MM.1S (cell line): ENCODE data around the gene ADAMTS17.

ENCODE experiments used
- DNase-seq: peaks from one replicate; pipeline ENCODE4 v3.0.0-alpha.2; 2015
- H2AFZ ChIP-seq: fragments of 300-600 bp; sonication (generic); 2 replicates; pipeline ENCODE4 v1.6.0; 2016; ENCODE audit warnings: antibody characterized with exemption, low read length
- H3F3A ChIP-seq: fragments of 300-600 bp; sonication (generic); 2 replicates; pipeline ENCODE4 v1.6.1; 2016; ENCODE audit warnings: mild to moderate bottlenecking, antibody characterized with exemption, low read length, moderate library complexity, mixed read lengths; ENCODE audit not compliant: insufficient read depth
- H3K27ac ChIP-seq: fragments of 300-600 bp; sonication (generic); 2 replicates; pipeline ENCODE4 v1.5.1; 2016; ENCODE audit warnings: mild to moderate bottlenecking, low read length
- H3K27me3 ChIP-seq: fragments of 300-600 bp; sonication (generic); replicated peaks from 2 replicates; pipeline ENCODE4 v1.6.0; 2016; ENCODE audit warnings: low read length; ENCODE audit not compliant: insufficient read depth
- H3K36me3 ChIP-seq: fragments of 300-600 bp; sonication (generic); replicated peaks from 2 replicates; pipeline ENCODE4 v1.6.1; 2016; ENCODE audit warnings: mild to moderate bottlenecking, low read length, mixed read lengths; ENCODE audit not compliant: insufficient read depth
- H3K4me1 ChIP-seq: fragments of 300-600 bp; sonication (generic); 2 replicates; pipeline ENCODE4 v1.6.1; 2016; ENCODE audit warnings: low read length, mixed read lengths
- H3K4me2 ChIP-seq: fragments of 300-600 bp; sonication (generic); 2 replicates; pipeline ENCODE4 v1.6.0; 2016; ENCODE audit warnings: low read depth, low read length
- H3K4me3 ChIP-seq: fragments of 300-600 bp; sonication (generic); 2 replicates; pipeline ENCODE4 v1.5.1; 2016; ENCODE audit warnings: low read length, mixed read lengths
- H3K79me2 ChIP-seq: fragments of 300-600 bp; sonication (generic); 2 replicates; pipeline ENCODE4 v1.6.1; 2016; ENCODE audit warnings: mixed run types, low read length, mixed read lengths
- H3K9ac ChIP-seq: fragments of 300-600 bp; sonication (generic); 2 replicates; pipeline ENCODE4 v1.6.1; 2016; ENCODE audit warnings: low read length, mixed read lengths
- H3K9me2 ChIP-seq: fragments of 300-600 bp; sonication (generic); replicated peaks from 2 replicates; pipeline ENCODE4 v1.6.1; 2016; ENCODE audit warnings: mild to moderate bottlenecking, low read length, mixed read lengths; ENCODE audit not compliant: insufficient read depth
- H3K9me3 ChIP-seq: fragments of 300-600 bp; sonication (generic); replicated peaks from 2 replicates; pipeline ENCODE4 v1.6.1; 2016; ENCODE audit warnings: mild to moderate bottlenecking, low read length, mixed read lengths; ENCODE audit not compliant: insufficient read depth
- H4K20me1 ChIP-seq: fragments of 300-600 bp; sonication (generic); 2 replicates; pipeline ENCODE4 v1.6.1; 2016; ENCODE audit warnings: mild to moderate bottlenecking, low read length, moderate library complexity, mixed read lengths; ENCODE audit not compliant: insufficient read depth
- EZH2 ChIP-seq: fragments of 300-600 bp; sonication (generic); optimal IDR thresholded peaks from 2 replicates; pipeline ENCODE3; 2017; ENCODE audit warnings: low read depth, mild to moderate bottlenecking, antibody characterized with exemption, low read length, mixed read lengths
- EZH2phosphoT487 ChIP-seq: fragments of 300-600 bp; sonication (generic); IDR thresholded peaks from 2 replicates; pipeline ENCODE4 v1.6.1; 2018; ENCODE audit warnings: antibody characterized with exemption, low read length
- TF ChIP-seq, protein P1 (sequence below): fragments of 300-600 bp; sonication (generic); IDR thresholded peaks from 2 replicates; pipeline ENCODE4 v1.5.1; 2016; ENCODE audit warnings: antibody characterized with exemption, low read length, mixed read lengths

The ADAMTS17 gene

DNA sequence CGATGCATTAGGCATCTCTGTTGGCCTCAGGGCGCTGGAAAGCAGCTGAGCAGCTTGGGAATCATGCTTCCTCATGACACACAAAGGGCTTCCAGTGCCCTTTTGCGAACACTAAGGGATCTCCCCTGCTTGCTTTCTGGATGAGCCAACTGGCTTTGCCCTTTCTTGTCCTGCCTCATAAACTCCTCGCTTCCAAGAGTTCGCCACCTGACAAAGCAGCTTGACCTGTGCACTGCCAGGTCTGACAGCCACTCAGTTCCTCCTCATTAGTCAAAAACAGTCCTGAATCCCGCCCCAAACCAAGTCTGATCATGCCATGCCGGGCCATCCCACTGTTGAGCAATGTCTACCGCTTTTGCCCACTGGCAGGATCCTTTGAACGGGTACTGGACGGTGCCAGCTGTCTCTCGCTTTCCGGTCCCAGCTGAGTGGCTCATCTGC, 343.1 kb downstream of the ADAMTS17 start:
- Histone ChIP-seq H3K9me2 (no peaks in the 10 kb centered on the region), H3K4me1 (no peaks in the 10 kb centered on the region), H3K4me2 (no peak overlapping the region), H3K27me3 (no peaks in the 10 kb centered on the region), H3K9ac (no peak overlapping the region), H3K27ac (no peak overlapping the region), H3K9me3 (no peaks in the 10 kb centered on the region), H3K36me3 (no peaks in the 10 kb centered on the region), H2AFZ (no peak overlapping the region), H4K20me1 (no peaks in the 10 kb centered on the region), H3K4me3 (no peak overlapping the region), H3K79me2 (no peaks in the 10 kb centered on the region), H3F3A (no peaks in the 10 kb centered on the region)
- DNase-seq = no peak
- TF ChIP-seq, protein P1, sequence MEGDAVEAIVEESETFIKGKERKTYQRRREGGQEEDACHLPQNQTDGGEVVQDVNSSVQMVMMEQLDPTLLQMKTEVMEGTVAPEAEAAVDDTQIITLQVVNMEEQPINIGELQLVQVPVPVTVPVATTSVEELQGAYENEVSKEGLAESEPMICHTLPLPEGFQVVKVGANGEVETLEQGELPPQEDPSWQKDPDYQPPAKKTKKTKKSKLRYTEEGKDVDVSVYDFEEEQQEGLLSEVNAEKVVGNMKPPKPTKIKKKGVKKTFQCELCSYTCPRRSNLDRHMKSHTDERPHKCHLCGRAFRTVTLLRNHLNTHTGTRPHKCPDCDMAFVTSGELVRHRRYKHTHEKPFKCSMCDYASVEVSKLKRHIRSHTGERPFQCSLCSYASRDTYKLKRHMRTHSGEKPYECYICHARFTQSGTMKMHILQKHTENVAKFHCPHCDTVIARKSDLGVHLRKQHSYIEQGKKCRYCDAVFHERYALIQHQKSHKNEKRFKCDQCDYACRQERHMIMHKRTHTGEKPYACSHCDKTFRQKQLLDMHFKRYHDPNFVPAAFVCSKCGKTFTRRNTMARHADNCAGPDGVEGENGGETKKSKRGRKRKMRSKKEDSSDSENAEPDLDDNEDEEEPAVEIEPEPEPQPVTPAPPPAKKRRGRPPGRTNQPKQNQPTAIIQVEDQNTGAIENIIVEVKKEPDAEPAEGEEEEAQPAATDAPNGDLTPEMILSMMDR = no peak
- TF ChIP-seq EZH2phosphoT487 = no peak
- no peak for TF ChIP-seq EZH2

DNA sequence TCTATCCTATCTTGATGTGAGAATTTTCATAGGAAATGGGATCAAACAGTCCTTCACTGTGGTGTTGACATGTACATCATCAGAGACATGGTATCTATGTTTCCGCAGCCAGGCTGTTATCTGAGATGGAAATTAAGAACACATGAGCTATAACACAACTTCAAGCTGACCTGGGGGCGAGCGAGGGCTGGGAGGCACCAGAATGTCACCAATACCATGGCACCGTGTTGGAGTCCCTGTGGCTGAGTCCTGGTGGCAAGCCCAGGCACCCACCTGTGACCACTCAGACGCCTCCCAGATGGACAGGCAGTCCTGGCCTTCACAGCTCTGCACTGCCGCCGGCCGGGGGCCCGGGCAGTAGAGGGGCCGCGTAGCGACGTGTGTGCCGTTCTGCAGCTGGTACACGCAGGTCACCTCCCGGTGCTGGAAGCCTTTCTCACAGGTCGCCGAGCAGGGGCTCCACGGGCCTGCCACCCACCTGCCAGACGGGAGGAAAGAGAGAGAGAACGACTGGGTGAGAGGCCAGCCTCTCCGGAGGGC, 344.6 kb downstream of the ADAMTS17 start:
- H3K36me3 ChIP-seq = no peaks in the 10 kb centered on the region
- H3K9me2 ChIP-seq = no peaks in the 10 kb centered on the region
- H3K4me2 ChIP-seq = no peak overlapping the region
- H3F3A ChIP-seq = no peaks in the 10 kb centered on the region
- no peak overlapping the region for H3K4me3 ChIP-seq
- TF ChIP-seq, protein P1 = no peak
- TF ChIP-seq EZH2phosphoT487 (no peak), EZH2 (no peak)
- no peak for DNase-seq
- no peak overlapping the region for H3K27ac ChIP-seq
- no peaks in the 10 kb centered on the region for H3K27me3 ChIP-seq
- H3K9ac ChIP-seq = no peak overlapping the region
- no peaks in the 10 kb centered on the region for H4K20me1 ChIP-seq
- no peak overlapping the region for H2AFZ ChIP-seq
- no peaks in the 10 kb centered on the region for H3K79me2 ChIP-seq
- H3K4me1 ChIP-seq = no peaks in the 10 kb centered on the region
- H3K9me3 ChIP-seq = no peaks in the 10 kb centered on the region

DNA sequence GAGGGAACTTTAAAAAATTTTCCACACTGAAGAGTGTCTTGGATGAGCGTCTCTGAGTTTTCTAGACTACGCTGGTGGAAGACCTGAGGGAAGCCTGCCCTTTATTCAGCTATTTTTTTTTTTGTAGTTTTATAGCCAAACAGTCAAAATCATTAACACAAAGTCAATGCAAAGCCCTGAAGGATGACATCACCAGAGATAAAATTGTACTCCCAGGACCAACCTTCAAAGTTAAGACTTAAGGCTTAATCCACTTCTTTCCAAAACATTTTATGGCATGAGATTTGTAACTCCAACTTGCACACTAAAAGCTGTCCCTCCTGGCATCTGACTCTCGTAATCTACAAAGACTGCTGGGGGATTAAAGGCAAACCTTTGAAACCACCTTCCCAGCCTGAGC, 345.1 kb downstream of the ADAMTS17 start:
- H3K27ac ChIP-seq = no peak overlapping the region
- H3K27me3 ChIP-seq = no peaks in the 10 kb centered on the region
- TF ChIP-seq, protein P1 = no peak
- TF ChIP-seq EZH2 = no peak
- TF ChIP-seq EZH2phosphoT487 = no peak
- H3K4me3 ChIP-seq = no peak overlapping the region
- no peaks in the 10 kb centered on the region for H3K9me2 ChIP-seq
- no peaks in the 10 kb centered on the region for H3K36me3 ChIP-seq
- H3K79me2 ChIP-seq = no peaks in the 10 kb centered on the region
- no peak overlapping the region for H3K9ac ChIP-seq
- no peaks in the 10 kb centered on the region for H3K9me3 ChIP-seq
- no peaks in the 10 kb centered on the region for H3F3A ChIP-seq
- H3K4me2 ChIP-seq = no peak overlapping the region
- DNase-seq = no peak
- H4K20me1 ChIP-seq = no peaks in the 10 kb centered on the region
- no peaks in the 10 kb centered on the region for H3K4me1 ChIP-seq
- no peak overlapping the region for H2AFZ ChIP-seq
